Hematopoietic multipotent progenitor cell treated with erythropoietin and hydrocortisone succinate and interleukin-3 and kit ligand, for 8 days (in vitro differentiated cells): Measurements from ENCODE around the gene MRPL36.

Source experiments
- DNase-seq: peaks from one replicate; pipeline ENCODE4 v3.0.0-alpha.2; 2015

Gene MRPL36

GRCh38 chr5:1762883-1763547 lies 36.6 kb downstream of the MRPL36 start:
- DNase-seq, result no peak

GRCh38 chr5:1762121-1762882 lies 37.3 kb downstream of the MRPL36 start:
- no peak for DNase-seq

GRCh38 chr5:1761453-1761755 lies 38.2 kb downstream of the MRPL36 start:
- DNase-seq, result no peak

DNA sequence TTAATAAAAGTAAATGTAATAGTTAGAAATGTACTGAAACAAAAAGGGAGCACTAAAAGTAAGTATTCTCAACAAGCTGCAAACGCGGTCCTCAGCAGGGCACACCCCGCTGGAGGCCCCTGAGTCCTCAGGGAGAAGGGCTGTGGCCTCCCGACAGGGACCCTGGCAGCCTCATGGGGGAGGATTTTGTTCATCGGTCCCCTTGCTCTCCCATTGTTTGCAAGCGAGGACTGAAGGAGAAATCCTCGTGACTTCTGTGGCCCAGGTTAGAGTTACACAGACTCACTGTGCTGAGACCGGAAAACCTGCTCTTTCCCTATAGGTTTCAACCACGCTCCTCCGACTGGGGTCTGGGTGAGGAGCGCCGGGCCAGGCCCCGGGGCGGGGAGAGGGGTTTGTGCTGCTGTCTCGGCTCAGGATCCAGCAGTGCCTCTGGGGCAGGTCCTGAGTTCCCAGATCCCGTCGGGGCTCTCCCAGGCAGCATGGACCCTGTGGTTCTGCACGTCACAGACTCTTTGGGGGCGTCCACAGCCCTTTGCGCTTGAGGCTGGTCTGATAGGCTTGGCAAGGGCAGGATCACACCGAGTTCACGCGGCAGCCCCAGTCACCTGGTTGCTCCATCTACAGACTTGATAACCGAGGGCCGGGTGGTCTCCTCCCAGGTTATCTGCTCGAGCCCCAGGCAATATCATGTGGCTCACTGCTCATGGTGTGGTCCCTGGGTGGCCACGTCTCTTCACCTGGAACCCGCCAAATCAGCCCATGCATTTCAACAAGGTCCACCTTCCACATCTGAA lies 38.8 kb downstream of the MRPL36 start:
- no peak for DNase-seq

DNA sequence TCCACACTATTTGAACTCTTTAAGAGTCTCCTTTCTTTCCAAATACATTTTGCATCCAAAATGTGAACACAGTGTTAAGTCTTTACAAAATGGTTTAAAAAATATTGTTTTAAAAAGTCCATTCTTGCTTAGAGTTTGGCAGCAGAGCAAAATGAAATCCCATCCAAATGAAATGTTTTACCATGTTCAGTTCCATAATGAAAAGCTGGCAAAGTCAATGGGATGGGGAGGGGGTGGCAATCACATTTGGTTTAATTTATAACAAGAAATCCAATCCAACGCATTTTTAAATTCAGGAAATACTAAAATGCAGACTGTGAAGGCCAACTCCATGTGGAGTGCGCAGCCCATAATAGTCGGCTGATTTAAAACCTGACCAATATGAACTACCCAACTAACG lies 39.4 kb downstream of the MRPL36 start:
- no peak for DNase-seq

DNA sequence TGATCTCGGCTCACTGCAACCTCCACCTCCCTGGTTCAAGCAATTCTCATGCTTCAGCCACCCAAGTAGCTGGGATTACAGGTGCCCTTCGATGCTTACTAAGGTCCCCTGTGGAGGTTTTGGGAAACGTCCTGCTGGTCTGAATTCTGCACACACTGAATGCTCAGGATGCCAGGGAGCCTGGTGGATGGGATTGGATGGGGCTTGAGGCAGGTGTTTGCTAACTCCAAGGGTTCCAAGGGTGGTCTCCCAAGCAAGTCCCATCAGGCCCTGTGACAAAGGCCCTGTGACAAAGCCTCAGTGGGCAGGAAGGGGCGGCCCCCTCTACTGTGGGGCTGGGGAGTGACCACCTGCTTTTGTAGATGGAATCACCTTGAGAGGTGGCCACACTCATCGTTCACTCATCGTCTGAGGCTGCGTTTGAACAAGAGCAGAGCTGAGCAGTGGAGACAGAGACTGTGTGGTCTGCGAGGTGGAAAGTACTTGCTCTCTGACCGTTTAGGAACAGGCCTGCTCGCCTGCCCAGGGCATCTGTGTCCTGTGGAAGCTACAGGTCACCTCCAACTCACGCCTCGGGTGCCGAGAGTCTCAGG lies 40.2 kb downstream of the MRPL36 start:
- no peak for DNase-seq

- no peak for DNase-seq
Observed at GRCh38 chr5:1758574-1758973, 41.1 kb downstream of the MRPL36 start.

DNA sequence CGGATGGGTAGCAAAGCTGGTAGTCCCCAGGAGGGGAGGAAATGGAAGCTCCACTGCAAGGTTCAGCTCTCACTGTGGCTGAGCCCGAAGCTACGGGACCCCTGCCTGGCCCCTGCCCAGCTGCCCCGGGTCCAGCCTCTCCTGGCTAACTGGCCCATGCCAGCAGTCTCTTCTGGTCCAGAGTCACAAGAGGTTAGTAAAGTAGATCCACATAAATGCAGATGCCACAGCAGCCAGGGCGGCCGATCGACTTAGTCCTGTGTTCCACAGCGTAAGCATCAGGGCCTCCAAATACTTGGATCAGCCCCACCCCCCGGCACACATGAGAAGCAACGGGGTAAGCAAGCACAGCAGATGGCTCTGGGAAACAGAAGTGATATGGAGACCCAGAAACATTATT lies 42.1 kb downstream of the MRPL36 start:
- DNase-seq, result no peak

DNA sequence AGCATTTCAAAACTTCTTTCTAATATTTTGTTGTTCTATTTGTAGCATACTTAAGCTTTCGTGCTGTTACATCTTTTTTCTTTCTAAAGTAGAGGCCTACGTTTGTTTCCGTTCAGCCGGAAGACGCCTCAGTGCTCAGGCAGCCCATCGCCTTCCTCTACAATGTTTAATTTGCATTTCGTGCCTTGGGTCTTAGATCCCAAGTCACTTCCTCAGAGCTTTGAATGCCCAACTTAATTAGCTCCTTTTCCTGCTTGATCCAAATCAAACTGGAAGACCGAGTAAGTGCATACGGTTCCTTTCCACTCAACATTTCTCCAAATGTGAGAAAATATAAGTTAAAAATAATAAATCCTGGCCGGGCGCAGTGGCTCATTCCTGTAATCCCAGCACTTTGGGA lies 43.2 kb downstream of the MRPL36 start:
- DNase-seq, result no peak

DNA sequence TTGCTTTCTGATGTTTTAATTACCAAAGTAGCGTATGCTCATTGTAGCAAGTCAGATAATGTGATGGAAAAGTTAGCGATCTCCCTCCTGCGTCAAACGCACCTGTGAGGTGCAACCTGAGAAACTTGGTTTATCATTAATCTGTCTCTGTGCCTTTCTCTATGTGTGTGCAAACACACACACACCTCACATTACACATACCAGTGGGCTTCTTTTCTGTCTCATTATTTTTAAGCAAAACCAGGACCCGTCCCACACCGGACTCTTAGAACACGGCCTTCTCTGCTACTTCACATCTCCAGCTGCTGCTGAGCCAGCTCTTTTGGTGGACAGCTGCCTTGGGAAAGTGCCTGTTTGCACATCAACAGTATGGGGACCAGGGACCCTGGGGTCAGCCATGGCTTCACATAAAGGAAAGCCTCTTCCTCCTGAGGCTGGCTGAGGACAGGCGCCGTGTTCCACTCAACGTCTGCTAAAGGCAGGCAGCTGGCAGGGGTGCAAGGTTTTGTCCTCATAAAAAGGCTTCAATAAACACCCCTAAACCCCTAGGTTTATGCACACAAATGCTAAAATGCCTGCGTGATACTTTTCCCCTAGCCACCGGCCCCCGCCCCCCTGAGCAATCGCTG lies 44.2 kb downstream of the MRPL36 start:
- DNase-seq, result no peak

DNA sequence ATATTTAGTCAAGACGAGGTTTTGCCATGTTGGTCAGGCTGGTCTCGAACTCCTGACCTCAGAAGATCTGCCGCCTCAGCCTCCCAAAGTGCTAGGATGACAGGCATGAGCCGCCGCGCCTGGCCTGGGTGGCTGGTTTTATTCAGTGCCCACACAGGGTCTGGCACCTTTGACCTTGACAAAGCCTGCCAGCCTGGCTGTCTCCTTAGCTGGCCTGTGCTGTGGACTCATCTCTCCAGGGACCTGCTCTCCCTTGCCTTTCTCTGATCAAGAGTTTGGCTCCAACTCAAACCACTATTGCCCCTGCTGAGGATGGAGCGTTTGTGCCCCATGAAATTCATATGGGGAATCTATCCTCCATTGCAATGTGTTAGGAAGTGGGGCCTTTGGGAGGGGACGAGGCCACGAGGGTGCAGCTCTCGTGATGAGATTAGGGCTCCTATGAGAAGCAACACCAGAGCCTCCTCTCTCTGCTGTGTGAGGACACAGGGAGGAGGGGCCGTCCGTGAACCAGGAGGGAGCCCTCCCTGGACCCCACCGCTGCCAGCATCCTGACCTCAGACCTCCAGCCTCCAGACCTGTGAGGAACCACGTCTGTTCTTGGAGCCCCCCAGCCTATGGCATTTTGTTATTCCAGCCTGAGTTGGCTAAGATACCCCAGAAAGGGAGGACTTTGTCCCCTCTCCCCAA lies 45.0 kb downstream of the MRPL36 start:
- no peak for DNase-seq

DNA sequence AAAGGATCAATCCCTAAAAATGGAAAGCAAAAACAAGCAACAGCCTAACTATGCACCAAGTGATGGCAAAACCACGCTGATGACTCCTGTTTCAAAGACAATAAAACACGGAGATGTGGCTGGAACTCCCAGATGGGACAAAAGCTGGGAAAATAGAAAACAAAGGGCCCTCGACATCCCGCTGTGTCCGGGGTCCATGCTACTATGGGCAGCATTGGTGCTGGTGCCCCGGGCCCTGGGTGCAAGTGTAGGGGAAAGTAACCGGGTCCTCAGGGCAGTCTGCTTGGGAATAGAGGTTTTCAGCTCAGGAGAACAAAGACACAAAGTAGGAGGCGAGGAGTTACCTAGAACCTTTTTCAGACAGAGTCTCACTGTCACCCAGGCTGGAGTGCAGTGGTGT lies 46.1 kb downstream of the MRPL36 start:
- DNase-seq, result no peak

- no peak for DNase-seq
Observed at GRCh38 chr5:1752881-1753280, 46.8 kb downstream of the MRPL36 start.

DNA sequence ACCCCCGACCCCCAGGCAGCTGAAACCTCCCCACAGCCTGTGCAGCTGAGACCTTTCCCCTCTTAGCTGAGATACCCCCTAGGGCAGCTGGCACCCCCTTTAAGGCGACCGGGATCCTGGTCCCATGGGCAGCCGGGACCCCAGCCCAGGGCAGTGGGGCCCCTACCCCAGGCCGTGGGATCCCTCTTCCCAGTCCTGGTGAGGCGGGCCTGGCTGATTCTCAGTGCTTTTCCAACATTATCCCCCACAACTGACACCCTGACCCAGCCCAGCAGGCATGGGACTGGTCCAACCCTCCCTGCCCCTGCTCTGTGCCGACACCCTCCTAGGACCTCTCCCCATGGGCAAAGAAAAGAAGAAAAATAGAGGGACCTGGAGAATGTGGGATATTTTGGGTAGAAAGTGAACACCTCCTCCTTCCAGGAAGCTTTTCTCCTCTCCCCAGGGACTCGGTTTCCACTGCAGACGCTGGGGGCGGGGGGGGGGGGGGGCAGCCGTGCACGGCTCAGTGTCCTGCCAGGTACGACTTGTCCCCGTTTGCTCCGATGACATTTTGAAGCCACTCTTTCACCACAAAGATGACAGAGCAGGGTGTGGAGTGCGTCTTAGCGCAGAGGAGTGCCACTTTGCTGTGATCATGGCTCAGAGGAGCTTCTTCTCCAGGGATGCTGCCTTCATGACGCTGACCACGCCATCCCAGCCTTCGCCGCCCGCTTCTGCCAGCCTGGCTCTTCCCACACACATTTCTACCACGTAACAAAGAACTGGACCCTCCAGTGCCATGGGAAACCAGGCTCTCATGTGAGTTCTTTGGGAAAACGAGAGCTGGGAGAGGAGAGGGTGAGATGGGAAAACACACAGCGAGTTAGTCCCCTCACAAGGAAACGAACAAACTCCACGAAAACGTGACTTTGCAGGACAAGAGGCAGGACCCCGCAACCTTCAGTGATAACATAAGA lies 47.5 kb downstream of the MRPL36 start:
- DNase-seq, result no peak

DNA sequence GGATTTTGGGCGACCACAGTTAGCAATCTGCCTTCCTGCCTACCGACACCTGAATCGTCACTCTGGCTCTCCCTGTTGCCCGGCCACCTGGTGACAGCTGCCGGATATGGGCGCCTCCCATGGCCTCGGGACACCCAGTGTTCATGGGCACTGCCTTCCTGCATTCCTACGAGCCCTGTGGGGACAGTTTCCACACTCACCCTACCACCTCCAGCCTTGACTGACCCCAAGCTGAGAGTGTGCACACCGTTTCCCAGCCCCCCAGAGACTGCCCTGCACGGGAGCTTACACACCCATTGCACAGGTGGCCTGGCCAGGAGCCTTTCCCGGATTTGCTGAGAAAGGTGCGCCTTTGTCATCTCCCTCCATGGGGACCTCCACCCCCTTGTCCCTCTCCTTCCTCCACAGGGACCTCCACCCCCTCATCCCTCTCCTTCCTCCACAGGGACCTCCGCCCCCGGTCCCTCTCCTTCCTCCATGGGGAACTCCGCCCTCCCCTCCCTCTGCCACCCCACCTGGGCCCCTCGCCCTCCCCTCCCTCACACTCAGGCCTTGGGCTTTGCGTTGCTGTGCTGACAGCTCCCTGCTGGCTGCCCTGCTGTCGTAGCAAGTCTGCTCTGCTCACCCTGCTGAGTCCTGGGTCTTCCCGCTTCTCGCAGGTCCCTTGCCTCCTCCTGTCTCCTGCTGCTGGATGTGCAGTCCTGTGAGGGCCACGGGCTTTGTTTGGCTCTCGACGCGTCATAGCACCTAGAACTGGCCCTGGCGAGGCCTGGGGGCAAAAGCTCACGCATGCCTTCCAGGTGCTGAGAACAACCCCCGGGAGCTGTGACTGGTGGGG lies 48.4 kb downstream of the MRPL36 start:
- no peak for DNase-seq

- DNase-seq, result no peak
Observed at GRCh38 chr5:1750469-1750868, 49.2 kb downstream of the MRPL36 start.

DNA sequence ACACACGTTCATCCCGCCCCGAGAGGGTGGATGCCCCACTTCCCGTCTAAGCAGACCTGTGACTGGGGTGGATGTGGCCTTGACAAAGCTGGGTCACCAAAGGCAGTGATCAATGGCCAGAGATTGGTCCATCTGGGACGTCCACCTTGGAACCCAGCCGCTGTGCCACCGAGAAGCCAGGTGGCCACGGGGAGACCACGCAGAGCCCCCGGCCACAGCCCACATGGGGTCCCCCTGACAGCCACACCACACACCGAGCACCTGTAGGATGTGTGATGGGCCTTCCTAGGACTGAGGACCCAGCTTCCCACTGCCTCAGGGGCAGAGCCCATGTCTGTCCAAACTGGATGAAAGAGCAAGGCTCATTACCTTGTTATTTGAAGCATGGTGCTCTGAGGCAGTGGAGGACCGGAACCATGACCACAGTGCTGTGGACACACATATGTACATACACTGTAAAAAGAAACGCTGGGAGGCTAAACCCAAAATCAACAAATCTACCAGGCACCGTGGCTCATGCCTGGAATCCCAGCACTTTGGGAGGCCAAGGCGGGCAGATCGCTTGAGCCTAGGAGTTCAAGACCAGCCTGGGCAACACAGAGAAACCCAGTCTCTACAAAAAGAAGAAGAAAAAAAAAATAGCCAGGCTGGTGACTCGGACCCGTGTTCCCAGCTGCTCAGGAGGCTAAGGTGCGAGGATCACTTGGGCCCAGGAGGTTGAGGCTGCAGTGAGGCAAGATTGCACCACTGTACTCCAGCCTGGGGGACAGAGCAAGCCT lies 50.1 kb downstream of the MRPL36 start:
- DNase-seq, result no peak

DNA sequence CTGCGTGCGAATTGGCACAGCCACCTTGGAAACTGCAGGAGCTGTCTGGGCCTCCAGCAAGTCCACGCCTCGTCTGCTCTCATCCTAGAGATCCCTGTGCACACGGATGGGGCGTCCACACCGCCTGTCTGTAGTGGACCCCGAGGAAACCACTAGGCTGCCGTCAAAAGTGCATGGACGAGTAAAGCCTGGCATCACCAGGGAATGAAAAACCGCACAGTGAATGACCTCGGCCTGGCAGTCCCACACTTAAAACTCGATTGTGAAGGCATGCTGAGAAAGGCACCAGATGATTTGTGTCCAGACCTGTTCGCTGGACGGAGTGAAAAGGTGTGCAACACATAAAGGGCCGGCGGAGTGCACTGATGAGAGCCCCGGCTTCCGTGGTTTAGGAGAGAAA lies 50.8 kb downstream of the MRPL36 start:
- DNase-seq, result no peak
